Fibroblast of lung (primary cell): Measurements from ENCODE around the gene SPON2.

ENCODE experiments used
- CTCF ChIP-seq, 2 donors: IDR thresholded peaks in 1 of 2; conservative IDR thresholded peaks in 1 of 2; 1 replicate in 1 of 2; 2 replicates in 1 of 2; pipeline ENCODE4 v1.5.1; 2011 to 2012; ENCODE audit warnings: low read length in 2 of 2, control low read depth in 1 of 2, inconsistent platforms in 1 of 2, low read depth in 1 of 2, mild to moderate bottlenecking in 1 of 2
- EZH2 ChIP-seq: IDR thresholded peaks from 2 replicates; pipeline ENCODE4 v1.5.1; 2012; ENCODE audit warnings: low read length, control low read depth, mild to moderate bottlenecking; ENCODE audit errors: missing control alignments

GRCh38 chr4:1169171-1169671 lies 3.2 kb downstream of the SPON2 start:
- no peak for TF ChIP-seq EZH2
- TF ChIP-seq CTCF (conservative IDR thresholded peaks at IDR 0.05 in 1 of 2, IDR thresholded peaks at IDR 0.05 in 1 of 2; ENCODE audit: low read depth in 1 of 2, low read length in 2 of 2), result no peak
